ENCODE measurements around the gene ATG2B.

DNA sequence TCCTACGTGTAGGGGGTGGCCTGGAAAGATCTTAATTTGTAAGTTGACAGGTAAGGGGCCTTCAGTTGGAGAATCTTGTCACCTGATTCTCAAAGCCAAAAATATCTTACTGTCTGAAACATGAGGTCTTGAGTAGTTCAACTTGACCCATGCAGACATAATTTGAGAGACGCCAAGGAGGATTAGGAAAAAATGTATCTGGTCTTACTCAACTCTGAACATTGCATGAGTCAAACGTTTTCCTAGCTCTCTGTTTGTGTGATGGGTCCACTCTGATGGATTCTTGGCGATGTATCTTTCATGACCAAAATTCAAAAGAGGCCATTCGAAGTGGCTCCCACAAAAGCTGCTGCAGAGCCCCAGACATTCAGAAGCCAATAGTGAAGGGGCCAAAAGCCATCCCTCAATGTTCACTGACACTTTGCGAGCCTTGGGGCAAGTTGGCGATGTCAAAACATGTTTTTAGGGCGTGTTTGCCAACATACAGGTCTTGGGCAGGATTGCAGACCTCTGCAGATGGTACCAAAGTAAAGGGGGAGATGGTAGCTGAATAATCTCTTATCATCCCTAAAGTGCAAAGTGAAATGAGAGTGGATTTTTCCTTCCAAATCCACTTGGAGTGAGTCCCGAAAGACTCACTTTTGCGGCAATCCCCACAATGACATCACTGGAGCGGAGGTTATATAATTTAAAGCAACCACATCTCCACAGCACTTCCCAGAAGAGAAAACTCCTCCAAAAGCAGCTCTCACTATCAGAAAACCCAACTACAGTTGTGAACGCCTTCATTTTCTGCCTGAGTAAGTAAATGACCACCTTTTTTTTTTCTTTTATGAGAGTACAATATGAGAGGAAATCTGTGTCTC, 107.4 kb downstream of the ATG2B start, which contains the start of gene BDKRB1:
- TF ChIP-seq, protein P1, sequence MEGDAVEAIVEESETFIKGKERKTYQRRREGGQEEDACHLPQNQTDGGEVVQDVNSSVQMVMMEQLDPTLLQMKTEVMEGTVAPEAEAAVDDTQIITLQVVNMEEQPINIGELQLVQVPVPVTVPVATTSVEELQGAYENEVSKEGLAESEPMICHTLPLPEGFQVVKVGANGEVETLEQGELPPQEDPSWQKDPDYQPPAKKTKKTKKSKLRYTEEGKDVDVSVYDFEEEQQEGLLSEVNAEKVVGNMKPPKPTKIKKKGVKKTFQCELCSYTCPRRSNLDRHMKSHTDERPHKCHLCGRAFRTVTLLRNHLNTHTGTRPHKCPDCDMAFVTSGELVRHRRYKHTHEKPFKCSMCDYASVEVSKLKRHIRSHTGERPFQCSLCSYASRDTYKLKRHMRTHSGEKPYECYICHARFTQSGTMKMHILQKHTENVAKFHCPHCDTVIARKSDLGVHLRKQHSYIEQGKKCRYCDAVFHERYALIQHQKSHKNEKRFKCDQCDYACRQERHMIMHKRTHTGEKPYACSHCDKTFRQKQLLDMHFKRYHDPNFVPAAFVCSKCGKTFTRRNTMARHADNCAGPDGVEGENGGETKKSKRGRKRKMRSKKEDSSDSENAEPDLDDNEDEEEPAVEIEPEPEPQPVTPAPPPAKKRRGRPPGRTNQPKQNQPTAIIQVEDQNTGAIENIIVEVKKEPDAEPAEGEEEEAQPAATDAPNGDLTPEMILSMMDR (IDR thresholded peaks at IDR 0.05), result no peak
- no peak for TF ChIP-seq POLR2A (IDR thresholded peaks at IDR 0.05)
